SW480 (cell line): ENCODE results near the gene RHOBTB3.

Experiments
- DNase-seq: peaks from one replicate; pipeline ENCODE4 v3.0.0-alpha.2; 2016; ENCODE audit warnings: low spot score

The RHOBTB3 gene

DNA sequence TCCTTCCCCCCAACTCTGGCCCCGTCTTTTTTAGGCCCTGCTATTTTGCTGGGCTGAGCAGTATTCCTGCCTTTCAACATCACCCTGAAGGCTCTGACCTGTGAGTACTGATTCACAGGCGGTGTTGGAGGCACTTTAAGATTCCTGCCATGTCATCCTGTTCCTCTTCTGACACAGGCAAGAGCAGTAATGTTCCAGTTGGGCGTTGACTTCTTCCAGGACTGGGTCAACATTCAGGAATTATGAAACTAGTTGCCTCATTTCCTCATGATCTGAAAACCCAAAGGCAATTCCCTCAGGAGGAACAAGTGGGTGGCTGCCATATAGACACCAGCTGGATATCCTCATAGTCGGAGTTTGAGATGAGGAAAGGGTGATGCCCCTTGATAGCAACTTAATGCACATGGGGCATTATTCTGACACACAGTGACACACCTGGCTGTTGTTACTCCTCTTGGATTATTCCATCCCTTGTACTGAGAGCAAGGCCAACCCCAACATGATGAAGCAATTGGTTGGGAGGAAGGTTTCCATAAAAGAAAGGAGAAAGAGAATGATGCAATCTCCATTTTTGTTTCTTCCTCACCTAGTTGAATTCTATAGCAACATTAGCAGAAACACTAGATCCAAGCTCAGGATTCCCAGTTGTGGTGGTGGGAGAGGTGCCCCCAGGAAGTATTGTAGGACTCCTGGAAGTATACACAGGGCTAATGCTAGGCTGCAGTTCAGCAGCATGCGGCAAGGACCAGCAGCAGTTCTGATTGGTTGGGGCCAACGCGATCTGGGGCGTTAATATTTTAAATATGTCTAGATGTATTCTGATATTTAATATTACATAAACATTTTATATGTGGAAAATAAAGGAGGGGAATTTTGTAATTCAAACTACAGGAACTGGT, 111.0 kb downstream of the RHOBTB3 start:
- DNase-seq, result no peak

DNA sequence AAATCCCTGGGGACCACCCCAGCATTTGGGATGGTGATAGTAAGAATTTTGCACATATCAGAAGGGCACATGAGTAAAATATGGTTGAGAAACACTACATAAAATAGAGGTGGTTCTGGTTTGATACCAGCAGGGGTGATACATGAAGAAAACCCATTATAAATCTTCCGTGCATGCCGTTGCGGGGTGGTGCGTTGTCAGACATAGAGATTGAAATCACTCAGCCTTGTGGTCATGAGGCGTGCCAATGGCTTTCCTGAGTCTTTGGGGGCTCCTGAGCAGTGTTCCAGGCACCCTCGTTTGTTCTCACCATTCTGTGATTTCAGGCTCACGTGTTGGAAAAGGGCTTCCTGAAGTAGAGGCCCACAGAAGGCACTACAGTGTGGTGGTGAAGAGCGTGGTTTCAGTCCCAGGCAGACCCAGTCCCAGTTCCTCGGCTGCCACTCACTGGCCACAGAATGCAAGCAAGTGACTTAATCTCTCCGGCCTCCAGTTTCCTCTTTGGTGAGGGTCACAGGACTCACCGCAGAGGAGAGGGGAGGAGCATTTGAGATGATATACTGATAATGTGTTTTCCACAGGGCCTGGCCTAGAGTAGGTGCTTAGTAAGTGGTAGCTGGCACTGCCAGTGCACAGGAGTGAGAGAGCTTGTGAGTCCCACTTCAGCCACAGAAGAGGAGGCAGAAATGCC, 111.9 kb downstream of the RHOBTB3 start:
- DNase-seq, result peak; percentile 63

- DNase-seq, result no peak
Observed at GRCh38 chr5:95843733-95844223, 112.6 kb downstream of the RHOBTB3 start.

GRCh38 chr5:95845391-95845790, 114.3 kb downstream of the RHOBTB3 start:
- DNase-seq, result no peak
